GM20000 (cell line): ENCODE data around the gene RPL41.
A peak's percentile ranks its signal among the peaks of the same experiment; 100 is the strongest.

Source experiments
- DNase-seq: peaks from one replicate; pipeline ENCODE4 v3.0.0; 2012; ENCODE audit warnings: low spot score
- TF ChIP-seq, protein P1 (sequence below): IDR thresholded peaks from 2 replicates; pipeline ENCODE4 v1.5.1; 2012; ENCODE audit warnings: mild to moderate bottlenecking, control low read depth; ENCODE audit errors: extremely low read depth, missing control alignments

The RPL41 gene

DNA sequence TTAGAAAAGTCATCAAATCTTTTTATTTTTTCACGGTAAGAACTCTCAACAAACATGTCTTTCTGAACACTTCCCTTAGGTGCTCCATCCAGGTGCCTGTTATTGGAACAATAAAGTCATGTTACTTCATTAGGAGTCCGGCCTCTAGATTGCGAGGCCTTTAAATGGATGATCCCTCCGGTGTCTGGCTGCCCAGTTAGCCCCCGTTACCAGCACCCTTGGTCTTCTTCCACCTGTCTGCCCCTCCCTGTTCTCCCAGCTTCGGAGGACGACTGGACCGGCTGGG is 12.7 kb upstream of the RPL41 start:
- TF ChIP-seq, protein P1, sequence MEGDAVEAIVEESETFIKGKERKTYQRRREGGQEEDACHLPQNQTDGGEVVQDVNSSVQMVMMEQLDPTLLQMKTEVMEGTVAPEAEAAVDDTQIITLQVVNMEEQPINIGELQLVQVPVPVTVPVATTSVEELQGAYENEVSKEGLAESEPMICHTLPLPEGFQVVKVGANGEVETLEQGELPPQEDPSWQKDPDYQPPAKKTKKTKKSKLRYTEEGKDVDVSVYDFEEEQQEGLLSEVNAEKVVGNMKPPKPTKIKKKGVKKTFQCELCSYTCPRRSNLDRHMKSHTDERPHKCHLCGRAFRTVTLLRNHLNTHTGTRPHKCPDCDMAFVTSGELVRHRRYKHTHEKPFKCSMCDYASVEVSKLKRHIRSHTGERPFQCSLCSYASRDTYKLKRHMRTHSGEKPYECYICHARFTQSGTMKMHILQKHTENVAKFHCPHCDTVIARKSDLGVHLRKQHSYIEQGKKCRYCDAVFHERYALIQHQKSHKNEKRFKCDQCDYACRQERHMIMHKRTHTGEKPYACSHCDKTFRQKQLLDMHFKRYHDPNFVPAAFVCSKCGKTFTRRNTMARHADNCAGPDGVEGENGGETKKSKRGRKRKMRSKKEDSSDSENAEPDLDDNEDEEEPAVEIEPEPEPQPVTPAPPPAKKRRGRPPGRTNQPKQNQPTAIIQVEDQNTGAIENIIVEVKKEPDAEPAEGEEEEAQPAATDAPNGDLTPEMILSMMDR, result no peak
- DNase-seq, result no peak

DNA sequence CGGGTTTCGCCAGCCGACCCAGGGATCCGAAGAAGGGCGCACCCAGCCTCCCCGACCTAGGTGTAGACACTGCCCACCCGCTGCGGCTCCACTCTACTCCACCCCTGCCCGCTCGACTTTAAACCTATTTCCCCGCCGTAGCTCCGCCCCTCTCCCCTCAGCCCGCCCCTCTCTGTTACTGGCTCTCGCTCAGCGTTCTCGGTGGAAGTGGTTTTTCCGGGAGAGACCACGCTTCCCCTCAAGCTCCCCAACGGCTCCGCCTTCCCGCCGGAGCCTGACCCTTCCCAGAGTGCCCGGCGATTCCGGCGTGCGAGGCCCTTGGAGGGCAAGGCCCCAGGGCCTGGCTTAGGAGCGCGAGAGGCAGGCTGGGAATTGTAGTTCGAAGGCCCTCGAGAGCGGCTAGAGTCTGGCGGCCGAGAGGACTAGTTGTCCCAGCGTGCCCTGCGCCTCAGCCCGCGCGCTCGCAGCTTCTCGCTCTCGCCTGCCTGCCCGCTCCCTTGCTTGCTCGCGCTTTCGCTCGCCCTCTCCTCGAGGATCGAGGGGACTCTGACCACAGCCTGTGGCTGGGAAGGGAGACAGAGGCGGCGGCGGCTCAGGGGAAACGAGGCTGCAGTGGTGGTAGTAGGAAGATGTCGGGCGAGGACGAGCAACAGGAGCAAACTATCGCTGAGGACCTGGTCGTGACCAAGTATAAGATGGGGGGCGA is 12.2 kb upstream of the RPL41 start, which contains the start of gene PA2G4:
PA2G4 (plus strand) TSS at position 451 of the 706 bp plus-strand sequence; CDS start at position 630, 179 bp downstream.
- peak; percentile 93 for DNase-seq

DNA sequence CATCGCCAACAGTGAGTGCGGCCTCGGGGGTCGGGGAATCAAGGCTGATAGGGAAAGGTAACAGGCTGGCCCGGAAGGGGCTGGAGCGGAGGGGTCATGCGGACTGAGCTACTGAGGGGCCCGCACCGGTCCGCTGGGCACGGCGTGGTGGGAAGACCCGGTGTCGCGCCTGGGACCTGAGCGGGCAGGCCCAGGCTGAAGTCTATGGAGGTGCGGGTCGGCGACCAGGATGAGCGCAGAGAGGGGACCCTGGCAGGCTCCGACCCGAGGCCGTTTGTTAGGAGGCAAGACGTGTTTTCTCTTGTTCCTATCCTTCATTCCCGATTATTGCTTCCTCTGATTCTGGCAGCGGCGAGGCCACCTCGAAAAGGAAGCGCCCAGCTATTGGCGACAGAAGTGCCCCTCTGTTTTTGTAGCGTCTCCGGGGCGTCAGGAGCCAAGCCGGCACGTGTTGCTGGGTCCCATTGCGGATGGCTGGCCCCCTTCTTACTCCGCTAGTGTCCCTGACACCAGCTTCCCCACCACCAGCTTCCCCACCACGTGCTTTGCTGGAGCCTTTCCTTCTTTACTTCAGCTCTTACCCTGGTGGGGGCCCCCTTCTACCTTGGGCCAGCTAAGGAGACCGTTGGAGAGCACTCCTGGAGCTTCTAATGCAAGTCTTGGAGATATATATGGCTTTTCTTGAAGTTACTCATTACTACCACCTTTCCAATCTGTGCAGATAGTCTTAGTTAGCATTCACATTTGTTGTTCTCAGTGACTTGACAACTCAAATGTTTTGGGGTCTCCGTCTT is 11.4 kb upstream of the RPL41 start:
- TF ChIP-seq, protein P1, result no peak
- DNase-seq, result no peak

More for the DNA sequence above, 12.2 kb upstream of the RPL41 start, which contains the start of gene PA2G4:
- TF ChIP-seq, protein P1, result no peak

DNA sequence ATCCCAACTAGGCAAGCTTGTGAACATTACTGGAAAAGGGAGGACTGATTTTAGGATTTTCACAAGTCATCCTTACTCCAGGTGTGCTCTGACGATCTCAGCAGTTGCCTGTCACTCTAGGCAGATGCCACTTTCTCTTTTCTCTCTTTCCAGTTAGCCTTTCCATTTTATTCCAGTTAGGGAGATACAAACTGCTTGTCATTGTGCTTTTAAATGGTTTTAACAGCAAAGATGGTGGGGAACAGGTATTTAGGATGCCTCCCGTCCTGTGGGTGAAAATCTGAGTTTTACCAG is 10.9 kb upstream of the RPL41 start:
- TF ChIP-seq, protein P1, result no peak
- DNase-seq, result no peak

DNA sequence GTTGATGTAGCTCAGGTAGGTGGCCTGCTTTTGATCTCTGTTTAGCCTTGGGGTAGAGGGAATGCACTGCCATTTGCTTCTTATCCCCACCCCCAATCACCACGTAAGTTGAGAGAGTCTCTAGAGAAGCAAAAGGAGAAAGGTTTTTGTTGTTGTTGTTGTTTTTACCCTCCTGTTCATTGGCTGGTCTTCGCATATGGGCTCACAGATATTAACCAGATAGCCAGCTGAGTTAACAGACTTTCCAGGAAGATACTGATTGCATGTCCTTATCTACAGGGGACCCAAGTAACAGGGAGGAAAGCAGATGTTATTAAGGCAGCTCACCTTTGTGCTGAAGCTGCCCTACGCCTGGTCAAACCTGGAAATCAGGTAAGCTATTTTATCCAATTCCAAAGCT is 9.2 kb upstream of the RPL41 start:
- no peak for DNase-seq
- TF ChIP-seq, protein P1, result no peak

DNA sequence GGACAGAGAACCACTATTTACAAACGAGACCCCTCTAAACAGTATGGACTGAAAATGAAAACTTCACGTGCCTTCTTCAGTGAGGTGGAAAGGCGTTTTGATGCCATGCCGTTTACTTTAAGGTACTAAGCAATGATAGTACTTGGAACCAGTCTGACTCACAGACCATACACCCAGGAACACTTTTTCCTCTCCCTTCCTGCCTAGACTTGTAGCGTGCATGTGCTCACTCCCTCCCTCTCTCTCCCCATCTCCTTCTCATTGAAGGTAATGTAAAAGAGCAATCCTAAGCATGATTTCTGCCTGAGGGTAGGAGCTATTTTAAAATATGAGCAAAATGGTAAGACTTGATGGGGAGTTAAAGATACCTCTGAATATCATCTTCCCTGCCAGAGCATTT is 5.9 kb upstream of the RPL41 start:
- TF ChIP-seq, protein P1, result no peak

DNA sequence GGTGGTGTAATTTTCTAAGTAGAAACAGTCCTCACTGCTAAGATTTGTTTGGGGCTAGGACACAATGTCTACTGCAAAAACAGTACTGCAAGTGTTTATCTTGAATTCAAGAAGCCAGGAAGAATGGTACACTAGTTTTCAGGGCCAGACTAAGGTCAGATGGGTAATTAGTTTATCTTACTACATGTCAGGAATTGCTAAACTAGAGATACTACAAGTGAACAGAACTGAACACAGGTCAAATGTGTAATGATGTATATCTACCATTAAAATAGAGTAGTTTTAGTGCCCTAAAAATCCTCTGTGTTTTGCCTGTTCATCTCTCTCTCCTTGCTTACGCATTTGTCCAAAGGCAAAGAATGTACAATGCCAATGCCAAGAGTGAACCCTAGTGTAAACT is 2.3 kb upstream of the RPL41 start:
- no peak for DNase-seq
- TF ChIP-seq, protein P1, result no peak

More for the DNA sequence above, 5.9 kb upstream of the RPL41 start:
- DNase-seq, result no peak
